SK-N-SH (cell line): ENCODE measurements around the gene ADGRB2. TPM values are rescaled to one million over a fixed set of nuclear protein-coding genes. Genes with fewer than 3 reads are reported as not detected.

ENCODE experiments used
- CTCF ChIA-PET: fragments of 300-600, 350-600 bp; formaldehyde crosslinking; extraction: SDS; loops from one replicate; lab custom pipeline; 2021; lab: Yijun Ruan, JAX
- POLR2A ChIA-PET: fragments of 350-600 bp; sonication (Branson Sonifier 250); formaldehyde crosslinking; extraction: SDS; loops from one replicate; lab custom pipeline; 2020; ENCODE audit warnings: antibody characterized with exemption, inconsistent platforms; lab: Yijun Ruan, JAX
- DNase-seq: peaks from one replicate; pipeline ENCODE4 v3.0.0; 2012
- H2AFZ ChIP-seq: fragments of 200-600 bp; sonication (generic); 2 replicates; pipeline ENCODE4 v1.8.1; 2016; ENCODE audit warnings: antibody characterized with exemption, mild to moderate bottlenecking, low read depth
- H3F3A ChIP-seq: fragments of 200-600 bp; sonication (generic); replicated peaks from 2 replicates; pipeline ENCODE3; 2016; ENCODE audit warnings: antibody characterized with exemption, mild to moderate bottlenecking; ENCODE audit not compliant: insufficient read depth
- H3K27ac ChIP-seq, 2 experiments: fragments of 200-500 bp in 1 of 2; fragments of 200-600 bp in 1 of 2; sonication (Bioruptor generic) in 1 of 2; sonication (generic), shearing (Covaris generic) in 1 of 2; 2 replicates each; pipeline versions ENCODE4 v1.5.1 to v1.6.1; 2014 to 2016; ENCODE audit warnings: low read depth in 2 of 2, inconsistent platforms in 1 of 2, low read length in 1 of 2, mild to moderate bottlenecking in 1 of 2, mixed read lengths in 1 of 2
- H3K27me3 ChIP-seq: fragments of 200-600 bp; sonication (generic), shearing (Covaris generic); 2 replicates; pipeline ENCODE4 v1.6.1; 2016; ENCODE audit warnings: mixed run types; ENCODE audit not compliant: insufficient read depth
- H3K36me3 ChIP-seq, 2 experiments: fragments of 200-500 bp in 1 of 2; fragments of 200-600 bp in 1 of 2; sonication (Bioruptor generic) in 1 of 2; sonication (generic) in 1 of 2; replicated peaks in 1 of 2; 2 replicates each; pipeline versions ENCODE3 to v1.5.1; 2014 to 2016; ENCODE audit warnings: low read length in 1 of 2, mild to moderate bottlenecking in 1 of 2; ENCODE audit not compliant: insufficient read depth in 2 of 2, control insufficient read depth in 1 of 2
- H3K4me1 ChIP-seq, 2 experiments: fragments of 200-500 bp in 1 of 2; fragments of 200-600 bp in 1 of 2; sonication (Bioruptor generic) in 1 of 2; sonication (generic), shearing (Covaris generic) in 1 of 2; 2 replicates each; pipeline versions ENCODE4 v1.5.1 to v1.6.1; 2014 to 2016; ENCODE audit warnings: low read depth in 1 of 2, low read length in 1 of 2, mixed run types in 1 of 2; ENCODE audit not compliant: insufficient read depth in 2 of 2, control insufficient read depth in 1 of 2
- H3K4me2 ChIP-seq: fragments of 200-600 bp; sonication (generic), shearing (Covaris generic); 2 replicates; pipeline ENCODE4 v1.6.1; 2017; ENCODE audit warnings: mixed run types
- H3K4me3 ChIP-seq, 2 experiments: fragments of 200-500 bp in 1 of 2; fragments of 200-600 bp in 1 of 2; sonication (Bioruptor generic) in 1 of 2; sonication (generic), shearing (Covaris generic) in 1 of 2; 2 replicates each; pipeline versions ENCODE4 v1.5.1 to v1.8.1; 2014 to 2016; ENCODE audit warnings: low read depth in 2 of 2, inconsistent platforms in 1 of 2, low read length in 1 of 2, mild to moderate bottlenecking in 1 of 2, mixed read lengths in 1 of 2, moderate library complexity in 1 of 2
- H3K79me2 ChIP-seq: fragments of 200-600 bp; sonication (generic); 2 replicates; pipeline ENCODE4 v1.8.1; 2017; ENCODE audit warnings: mild to moderate bottlenecking; ENCODE audit not compliant: insufficient read depth
- H3K9ac ChIP-seq: fragments of 200-600 bp; sonication (generic); 2 replicates; pipeline ENCODE4 v1.6.1; 2017; ENCODE audit warnings: mixed run types
- H3K9me2 ChIP-seq: fragments of 200-600 bp; sonication (generic); 2 replicates; pipeline ENCODE4 v1.6.1; 2017; ENCODE audit warnings: mixed run types
- H3K9me3 ChIP-seq: fragments of 200-600 bp; sonication (generic); 2 replicates; pipeline ENCODE4 v1.6.1; 2017; ENCODE audit warnings: mixed run types, mild to moderate bottlenecking, moderate library complexity
- H4K20me1 ChIP-seq: fragments of 200-600 bp; sonication (generic); 2 replicates; pipeline ENCODE4 v1.6.1; 2017; ENCODE audit warnings: mild to moderate bottlenecking, mixed run types; ENCODE audit not compliant: insufficient read depth
- CHD2 ChIP-seq: fragments of 150-350 bp; IDR thresholded peaks from 2 replicates; pipeline ENCODE4 v1.6.1; 2018; ENCODE audit warnings: low read length; ENCODE audit not compliant: partially characterized antibody
- EP300 ChIP-seq, 2 experiments: IDR thresholded peaks; 2 replicates each; pipeline versions ENCODE4 v1.4.0 to v1.6.1; 2012; ENCODE audit warnings: borderline replicate concordance in 1 of 2, low read depth in 1 of 2, low read length in 1 of 2
- EZH2phosphoT487 ChIP-seq: fragments of 200-600 bp; sonication (generic); IDR thresholded peaks from 2 replicates; pipeline ENCODE4 v1.6.1; 2017; ENCODE audit warnings: low read depth, mixed run types, mild to moderate bottlenecking, antibody characterized with exemption, moderate library complexity, borderline replicate concordance
- FOXJ3 ChIP-seq: sonication (generic); formaldehyde crosslinking; IDR thresholded peaks from 2 replicates; pipeline ENCODE4 v1.5.1; 2020; ENCODE audit warnings: mild to moderate bottlenecking, missing genetic modification reagents
- GATA2 ChIP-seq: sonication (generic); formaldehyde crosslinking; IDR thresholded peaks from 2 replicates; pipeline ENCODE4 v1.5.0; 2020; ENCODE audit warnings: mild to moderate bottlenecking, missing genetic modification reagents
- IRF3 ChIP-seq: fragments of 150-350 bp; IDR thresholded peaks from 2 replicates; pipeline ENCODE4 v1.6.1; 2016; ENCODE audit warnings: mild to moderate bottlenecking, low read depth, low read length
- MEF2A ChIP-seq: IDR thresholded peaks from 2 replicates; pipeline ENCODE4 v1.4.0; 2012; ENCODE audit warnings: low read depth, borderline replicate concordance
- RAD21 ChIP-seq: IDR thresholded peaks from 2 replicates; pipeline ENCODE4 v1.6.1; 2012; ENCODE audit warnings: mild to moderate bottlenecking, low read length
- RCOR1 ChIP-seq: fragments of 150-350 bp; IDR thresholded peaks from 2 replicates; pipeline ENCODE4 v1.6.1; 2017; ENCODE audit warnings: antibody characterized with exemption, low read length
- TAF1 ChIP-seq: IDR thresholded peaks from 2 replicates; pipeline ENCODE4 v1.6.1; 2012; ENCODE audit warnings: low read depth, mild to moderate bottlenecking, low read length, moderate library complexity, borderline replicate concordance
- USF1 ChIP-seq: IDR thresholded peaks from 2 replicates; pipeline ENCODE4 v1.4.0; 2012; ENCODE audit warnings: low read depth, borderline replicate concordance
- WGBS: methylation state at CpG from one replicate; pipeline ENCODE4 v1.1.6; 2017; ENCODE audit warnings: low lambda C conversion rate; 5-methylcytosine and 5-hydroxymethylcytosine counted together
- polyA plus RNA-seq, 3 experiments: library from polyadenylated mRNA; depleted of rRNA; stranded (reverse); fragments of >200 nt; gene quantifications; 2 replicates each; pipeline ENCODE4 v1.2.3, GENCODE V29; 2012
- TF ChIP-seq, protein P1 (sequence below): fragments of 150-350 bp; IDR thresholded peaks from 2 replicates; pipeline ENCODE4 v1.6.1; 2017; ENCODE audit warnings: antibody characterized with exemption, low read length, low read depth, borderline replicate concordance

Gene ADGRB2
- polyA plus RNA-seq, 1 of the 3 experiments (the other 2 are of a cell fraction) = 13.0 TPM

- H2AFZ ChIP-seq = no peak overlapping the region
- no peak overlapping the region for H3K9ac ChIP-seq
- no peaks in the 10 kb centered on the region for H3K27me3 ChIP-seq
- no peaks in the 10 kb centered on the region for H3K79me2 ChIP-seq
- ChIA-PET POLR2A (interaction anchor here (0.6 to 2.4 kb wide), 4 partner anchors 9 to 268 kb away, joined by 3 to 11 read pairs (median 4); no protein-coding TSS in a partner anchor), CTCF (interaction anchor here (1.7 to 21.1 kb wide), 4 partner anchors 9 to 188 kb away, joined by 7 to 707 read pairs (median 36); partner anchors contain the start of gene ADGRB2)
- no peak overlapping the region for H3K4me3 ChIP-seq
- peak; percentile 83 for DNase-seq
- H3K9me2 ChIP-seq = no peaks in the 10 kb centered on the region
- no peaks in the 10 kb centered on the region for H3F3A ChIP-seq
- 63% methylated on average over 5 of the region's 5 CpGs for WGBS
- no peaks in the 10 kb centered on the region for H4K20me1 ChIP-seq
- no peaks in the 10 kb centered on the region for H3K9me3 ChIP-seq
- H3K4me1 ChIP-seq = peaks cover under 1 to 60% of the 10 kb centered on the region in 2 experiments; a peak in 3 of 4 replicates
- H3K4me2 ChIP-seq = no peak overlapping the region
- H3K27ac ChIP-seq = peak overlapping the region in 1 of 2 experiments; percentile 78; a peak in 2 of 4 replicates
- TF ChIP-seq, protein P1, sequence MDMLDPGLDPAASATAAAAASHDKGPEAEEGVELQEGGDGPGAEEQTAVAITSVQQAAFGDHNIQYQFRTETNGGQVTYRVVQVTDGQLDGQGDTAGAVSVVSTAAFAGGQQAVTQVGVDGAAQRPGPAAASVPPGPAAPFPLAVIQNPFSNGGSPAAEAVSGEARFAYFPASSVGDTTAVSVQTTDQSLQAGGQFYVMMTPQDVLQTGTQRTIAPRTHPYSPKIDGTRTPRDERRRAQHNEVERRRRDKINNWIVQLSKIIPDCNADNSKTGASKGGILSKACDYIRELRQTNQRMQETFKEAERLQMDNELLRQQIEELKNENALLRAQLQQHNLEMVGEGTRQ = no peak
- TF ChIP-seq USF1 = no peak
- TF ChIP-seq GATA2 = peak; percentile 89
- peak; percentile 5; the same call in 1 of the 2 replicates for TF ChIP-seq RAD21
- peak; percentile 64; the same call in 1 of the 2 replicates for TF ChIP-seq RCOR1
- peak; percentile 53; the same call in 1 of the 2 replicates for TF ChIP-seq FOXJ3
- no peak for TF ChIP-seq MEF2A
- TF ChIP-seq EP300 (IDR thresholded peaks at IDR 0.05; ENCODE audit: borderline replicate concordance in 1 of 2, low read depth in 1 of 2, low read length in 1 of 2) = peak in 1 of 2 experiments; percentile 46; a peak in 1 of 4 replicates
- no peaks in the 10 kb centered on the region for H3K36me3 ChIP-seq
Observed at GRCh38 chr1:31776032-31776431, 11.9 kb upstream of the ADGRB2 start.

GRCh38 chr1:31775210-31775999, 11.3 kb upstream of the ADGRB2 start:
- no peak overlapping the region for H3K4me3 ChIP-seq
- peaks cover 0 to 60% of the 10 kb centered on the region in 2 experiments; a peak in 2 of 4 replicates for H3K4me1 ChIP-seq
- POLR2A ChIA-PET = interaction anchor here (1.0 to 2.4 kb wide), 3 partner anchors 9 to 14 kb away, joined by 3 to 11 read pairs (median 3); no protein-coding TSS in a partner anchor
- CTCF ChIA-PET = interaction anchor here (1.7 to 21.1 kb wide), 4 partner anchors 9 to 189 kb away, joined by 7 to 707 read pairs (median 36); partner anchors contain the start of gene ADGRB2
- no peak overlapping the region for H3K9ac ChIP-seq
- H2AFZ ChIP-seq = no peak overlapping the region
- no peak overlapping the region for H3K4me2 ChIP-seq
- TF ChIP-seq CHD2 (no peak), FOXJ3 (no peak), EZH2phosphoT487 (no peak), TAF1 (no peak), IRF3 (no peak)
- TF ChIP-seq, protein P1 = no peak
- no peaks in the 10 kb centered on the region for H3K79me2 ChIP-seq
- 80% methylated on average over 10 of the region's 10 CpGs for WGBS
- no peaks in the 10 kb centered on the region for H3K27me3 ChIP-seq
- peak overlapping the region in 1 of 2 experiments; percentile 12; a peak in 1 of 4 replicates for H3K27ac ChIP-seq
- H3F3A ChIP-seq = no peaks in the 10 kb centered on the region
- H4K20me1 ChIP-seq = no peaks in the 10 kb centered on the region
- no peaks in the 10 kb centered on the region for H3K9me2 ChIP-seq
- DNase-seq = no peak
- no peaks in the 10 kb centered on the region for H3K36me3 ChIP-seq
- H3K9me3 ChIP-seq = no peaks in the 10 kb centered on the region
